GM18526 (cell line): ENCODE data around the gene FILIP1L.

Source experiments
- POLR2A ChIP-seq: IDR thresholded peaks from 3 replicates; pipeline ENCODE4 v1.6.1; 2011; ENCODE audit not compliant: insufficient read length; ENCODE audit errors: extremely low read depth

FILIP1L gene

GRCh38 chr3:100002599-100003350 lies 111.5 kb downstream of the FILIP1L start:
- no peak for TF ChIP-seq POLR2A

GRCh38 chr3:100001526-100002270 lies 112.6 kb downstream of the FILIP1L start:
- TF ChIP-seq POLR2A: no peak

- TF ChIP-seq POLR2A: no peak
These were observed 113.2 kb downstream of the FILIP1L start for GRCh38 chr3:100001083-100001482.

GRCh38 chr3:99999536-99999935 lies 114.8 kb downstream of the FILIP1L start:
- TF ChIP-seq POLR2A: no peak

- TF ChIP-seq POLR2A: no peak
These were observed 117.0 kb downstream of the FILIP1L start for GRCh38 chr3:99997293-99997692.

GRCh38 chr3:99990179-99990578 lies 124.1 kb downstream of the FILIP1L start:
- TF ChIP-seq POLR2A: no peak

- TF ChIP-seq POLR2A: no peak
These were observed 129.6 kb downstream of the FILIP1L start for GRCh38 chr3:99984668-99985067.

- TF ChIP-seq POLR2A: no peak
These were observed 130.2 kb downstream of the FILIP1L start for GRCh38 chr3:99984139-99984538.

GRCh38 chr3:99982650-99983049 lies 131.7 kb downstream of the FILIP1L start:
- TF ChIP-seq POLR2A: no peak

- TF ChIP-seq POLR2A: no peak
These were observed 133.2 kb downstream of the FILIP1L start for GRCh38 chr3:99981138-99981537.

- no peak for TF ChIP-seq POLR2A
These were observed 133.7 kb downstream of the FILIP1L start for GRCh38 chr3:99980606-99981005.

GRCh38 chr3:99978221-99978620 lies 136.1 kb downstream of the FILIP1L start:
- no peak for TF ChIP-seq POLR2A

GRCh38 chr3:99976584-99976983 lies 137.7 kb downstream of the FILIP1L start:
- no peak for TF ChIP-seq POLR2A

GRCh38 chr3:99974989-99975388 lies 139.3 kb downstream of the FILIP1L start:
- TF ChIP-seq POLR2A: no peak

- no peak for TF ChIP-seq POLR2A
These were observed 141.8 kb downstream of the FILIP1L start for GRCh38 chr3:99972380-99973104.

GRCh38 chr3:99971761-99972160 lies 142.5 kb downstream of the FILIP1L start:
- no peak for TF ChIP-seq POLR2A
